Activated T-helper 1 cell treated with anti-CD3 and anti-CD28 coated beads, Interleukin-2, amount 50 U/mL, for 16 hours (primary cell): ENCODE data around the gene VAMP5.
A peak's percentile ranks its signal among the peaks of the same experiment; 100 is the strongest.
"Not testable (repeated sequence)": the region's sequence is repeated elsewhere in the genome, so short reads cannot be mapped to it uniquely, and the experiment has no call there.

Experiments used
- DNase-seq, 2 donors: peaks; one replicate each; pipeline ENCODE4 v3.0.0-alpha.2; 2020; ENCODE audit warnings: low read depth in 1 of 2, low spot score in 1 of 2

The VAMP5 gene

DNA sequence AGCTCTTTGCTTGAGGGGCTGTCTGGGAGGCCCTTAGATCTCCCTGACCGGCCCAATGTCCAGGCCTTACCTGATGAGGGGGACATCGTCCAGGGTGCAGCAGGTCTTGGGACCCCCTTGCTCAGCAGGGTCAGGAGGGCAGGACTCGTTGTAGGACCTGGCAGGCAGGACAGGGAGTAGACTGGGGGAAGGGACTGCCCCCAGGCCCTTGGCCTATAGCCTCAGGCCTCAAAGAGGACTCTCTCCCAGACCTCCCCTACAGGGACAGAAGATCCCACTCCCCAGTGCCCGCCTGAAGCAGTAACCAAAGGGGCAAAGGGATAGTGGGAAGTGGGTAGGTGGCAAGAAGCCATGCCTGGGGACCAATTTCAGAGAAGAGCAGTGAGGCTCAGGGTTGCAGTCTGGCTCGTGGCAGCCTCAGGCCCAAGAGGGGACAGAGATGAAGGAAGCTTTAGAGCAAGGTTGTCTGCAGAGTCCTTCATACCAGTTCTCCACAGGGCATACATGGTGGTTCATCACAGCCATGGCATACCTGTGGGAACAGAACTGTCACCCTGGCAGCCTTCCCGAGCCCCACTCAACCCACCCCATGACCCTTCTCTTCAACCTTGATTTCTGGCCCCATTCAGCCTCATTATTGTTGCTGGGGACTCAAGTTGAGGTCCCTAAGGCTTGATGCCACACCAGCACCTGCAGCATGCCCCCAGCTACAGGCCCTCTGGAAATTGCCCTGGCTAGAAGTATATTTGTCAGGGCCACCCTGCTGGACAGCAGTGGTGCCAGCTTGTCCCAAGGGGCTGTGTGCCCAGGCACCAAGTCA is 16.9 kb downstream of the VAMP5 start:
- no peak for DNase-seq

DNA sequence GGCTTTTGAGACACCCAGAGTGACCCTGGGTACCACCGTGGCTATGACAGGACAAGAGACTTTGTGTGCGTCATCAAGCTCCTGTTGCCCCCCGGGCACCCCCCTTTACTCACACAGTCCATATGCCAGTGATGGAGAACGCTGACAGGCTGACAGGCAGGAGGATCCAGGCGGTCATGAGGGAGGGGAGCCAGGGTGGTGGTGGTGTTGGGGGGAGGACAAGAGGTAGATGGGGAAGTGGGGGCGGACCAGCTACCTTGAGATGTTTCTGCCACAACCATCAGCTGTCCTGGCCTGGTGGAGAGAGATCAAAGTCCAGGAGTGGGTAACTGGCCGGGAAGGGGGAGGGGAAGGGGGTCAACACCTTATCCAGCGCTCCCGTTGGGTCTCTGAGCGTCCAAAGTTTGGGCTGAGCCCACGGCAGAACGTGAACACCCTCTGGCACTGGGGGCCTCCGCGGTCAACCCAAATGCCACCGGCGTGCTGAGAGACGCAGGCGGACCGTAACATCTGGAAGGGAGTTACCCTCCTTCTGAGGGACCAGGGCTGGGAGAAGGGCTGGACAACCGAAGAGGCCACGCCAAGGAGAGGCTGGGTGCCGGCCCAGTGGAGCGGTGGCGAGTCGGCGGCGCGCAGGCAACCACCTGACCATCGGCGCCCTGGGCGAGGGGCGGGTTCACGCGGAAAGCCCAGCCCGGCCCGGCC is 17.7 kb downstream of the VAMP5 start:
- DNase-seq = no peak

DNA sequence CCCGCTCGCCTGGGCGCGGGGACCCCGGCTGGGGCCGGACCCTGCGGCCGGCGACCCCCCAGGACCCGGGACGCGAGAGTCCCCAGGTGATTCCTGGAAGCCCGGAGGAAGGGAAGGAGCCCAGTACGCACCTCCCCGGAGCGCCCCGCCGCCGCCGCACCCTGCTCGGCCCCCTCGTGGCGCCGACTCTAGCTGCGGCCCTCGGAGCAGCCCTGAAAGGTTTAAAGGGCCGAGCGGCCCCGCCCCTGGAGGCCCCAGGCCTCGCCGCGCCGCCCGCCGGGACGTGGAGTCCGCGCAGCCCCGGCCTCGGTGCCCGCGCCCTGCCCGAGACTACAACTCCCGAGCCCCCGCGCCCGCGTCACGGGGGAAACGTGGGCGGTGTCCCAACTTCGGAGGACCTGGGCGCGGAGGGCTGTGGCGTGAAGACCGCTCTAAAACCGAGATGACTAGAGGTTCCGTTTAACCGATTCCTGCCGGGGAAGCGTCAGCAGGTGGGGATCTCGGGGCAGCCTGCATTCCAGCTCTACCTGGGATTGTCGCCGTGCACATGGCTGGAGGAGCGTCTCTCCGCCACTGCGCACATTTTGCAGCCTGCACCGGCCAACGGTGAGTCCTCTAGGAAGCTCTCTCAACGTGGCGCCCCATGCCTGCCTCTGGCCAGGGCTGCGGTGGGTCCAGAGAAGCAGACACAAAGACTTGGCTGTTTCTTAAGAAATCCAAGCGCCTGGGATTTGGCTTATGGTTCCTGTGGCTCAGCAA is 18.4 kb downstream of the VAMP5 start, which contains the start of gene TMEM150A:
Gene TMEM150A, minus strand, starts transcription at position 223 of the 759 bp plus-strand sequence. CDS start 750 bp downstream, outside the sequence.
- peak; percentile 69 to 81 for DNase-seq

DNA sequence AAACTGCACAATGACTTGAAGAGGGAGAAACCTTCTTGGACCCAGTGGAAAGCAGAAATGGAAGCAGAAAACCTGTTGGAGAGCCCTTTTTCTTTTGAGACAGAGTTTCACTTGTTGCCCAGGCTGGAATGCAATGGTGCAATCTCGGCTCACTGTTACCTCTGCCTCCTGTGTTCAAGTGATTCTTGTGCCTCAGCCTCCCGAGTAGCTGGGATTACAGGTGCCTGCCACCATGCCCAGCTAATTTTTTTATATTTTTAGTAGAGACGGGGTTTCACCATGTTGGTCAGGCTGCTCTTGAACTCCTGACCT is 19.9 kb downstream of the VAMP5 start:
- not testable (repeated sequence) for DNase-seq

DNA sequence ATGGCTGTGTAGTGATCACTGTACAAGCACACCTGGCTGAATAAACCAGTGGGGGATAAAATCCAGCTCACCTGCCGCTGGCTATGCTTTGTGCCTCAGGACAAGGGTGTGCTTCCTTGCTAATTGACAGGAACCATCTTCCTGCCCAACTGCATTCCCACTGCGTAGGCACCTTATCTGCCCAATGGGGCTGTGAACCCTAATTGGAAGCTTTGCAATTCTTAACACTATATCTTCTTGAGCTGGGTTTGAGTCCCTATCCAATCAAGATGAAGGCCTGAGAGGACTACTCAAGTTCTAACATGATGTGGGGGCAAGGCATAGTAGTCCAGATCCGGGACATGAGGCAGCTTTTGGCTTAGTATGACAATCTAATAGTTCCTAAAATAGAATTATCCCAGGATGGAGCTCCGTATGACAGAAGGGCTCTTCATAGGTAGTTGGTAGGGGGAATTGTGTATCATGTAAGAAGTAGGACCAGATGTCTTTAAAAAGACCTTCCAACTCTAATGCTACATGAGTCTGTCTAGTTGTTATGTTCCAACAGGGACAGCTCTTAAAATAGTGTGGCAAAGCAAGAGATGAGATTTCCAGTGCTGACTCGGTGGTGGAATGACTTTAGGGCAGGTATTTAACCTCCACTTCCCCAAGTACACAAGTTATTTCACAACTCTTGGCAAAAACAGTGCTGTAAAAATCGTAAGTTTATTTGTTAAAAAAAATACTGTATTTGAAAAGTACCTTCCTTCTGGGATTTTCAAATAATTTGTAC is 20.5 kb downstream of the VAMP5 start:
- DNase-seq = no peak

DNA sequence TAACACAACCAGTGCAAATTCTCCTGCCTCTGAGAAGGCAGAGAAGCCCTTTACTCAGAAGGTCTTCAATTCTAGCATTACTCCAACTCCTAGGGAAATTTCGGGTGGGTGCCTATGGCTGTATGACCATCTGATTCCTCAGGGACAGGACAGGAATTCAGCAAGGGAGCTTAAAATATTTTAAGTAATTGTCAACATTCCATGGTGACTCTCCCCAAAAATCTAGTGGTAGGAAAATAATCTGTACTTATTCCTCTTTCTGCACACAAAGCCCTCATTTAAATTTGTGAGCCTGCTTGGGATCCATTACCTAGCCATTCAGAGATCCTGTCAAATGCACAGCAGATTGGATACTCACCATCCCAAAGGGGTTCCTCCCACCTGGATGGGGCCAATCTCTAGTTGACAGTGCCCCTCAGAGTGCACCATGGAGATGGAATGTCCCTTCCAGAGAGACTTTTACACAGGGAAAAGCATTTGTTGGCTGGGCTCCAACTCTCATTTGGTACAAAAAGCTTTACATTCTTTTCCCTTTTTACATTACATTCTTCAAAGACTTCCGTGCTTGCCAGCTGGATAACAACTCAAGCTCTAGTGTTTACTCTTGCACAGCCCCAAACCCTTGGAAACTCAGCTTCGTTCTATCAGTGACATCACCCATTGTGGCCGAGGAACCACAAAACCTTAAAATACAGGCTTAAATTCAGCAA is 21.3 kb downstream of the VAMP5 start:
- no peak for DNase-seq

DNA sequence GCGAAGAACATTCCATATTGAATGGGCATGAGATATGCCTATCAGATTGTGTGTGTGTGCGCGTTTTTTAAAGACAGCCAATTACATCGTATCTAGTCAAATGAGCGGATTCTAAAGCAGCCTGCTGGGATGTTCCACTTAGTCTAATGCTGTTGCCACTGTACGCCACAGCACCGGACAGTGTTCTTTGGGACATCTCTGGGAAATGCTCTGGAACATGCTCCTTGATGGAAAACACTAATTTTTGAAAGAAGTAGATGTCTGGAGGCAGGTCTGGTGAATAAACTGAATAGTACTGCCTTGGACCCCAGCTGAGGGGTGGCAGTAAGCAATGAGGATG is 21.9 kb downstream of the VAMP5 start:
- no peak for DNase-seq

DNA sequence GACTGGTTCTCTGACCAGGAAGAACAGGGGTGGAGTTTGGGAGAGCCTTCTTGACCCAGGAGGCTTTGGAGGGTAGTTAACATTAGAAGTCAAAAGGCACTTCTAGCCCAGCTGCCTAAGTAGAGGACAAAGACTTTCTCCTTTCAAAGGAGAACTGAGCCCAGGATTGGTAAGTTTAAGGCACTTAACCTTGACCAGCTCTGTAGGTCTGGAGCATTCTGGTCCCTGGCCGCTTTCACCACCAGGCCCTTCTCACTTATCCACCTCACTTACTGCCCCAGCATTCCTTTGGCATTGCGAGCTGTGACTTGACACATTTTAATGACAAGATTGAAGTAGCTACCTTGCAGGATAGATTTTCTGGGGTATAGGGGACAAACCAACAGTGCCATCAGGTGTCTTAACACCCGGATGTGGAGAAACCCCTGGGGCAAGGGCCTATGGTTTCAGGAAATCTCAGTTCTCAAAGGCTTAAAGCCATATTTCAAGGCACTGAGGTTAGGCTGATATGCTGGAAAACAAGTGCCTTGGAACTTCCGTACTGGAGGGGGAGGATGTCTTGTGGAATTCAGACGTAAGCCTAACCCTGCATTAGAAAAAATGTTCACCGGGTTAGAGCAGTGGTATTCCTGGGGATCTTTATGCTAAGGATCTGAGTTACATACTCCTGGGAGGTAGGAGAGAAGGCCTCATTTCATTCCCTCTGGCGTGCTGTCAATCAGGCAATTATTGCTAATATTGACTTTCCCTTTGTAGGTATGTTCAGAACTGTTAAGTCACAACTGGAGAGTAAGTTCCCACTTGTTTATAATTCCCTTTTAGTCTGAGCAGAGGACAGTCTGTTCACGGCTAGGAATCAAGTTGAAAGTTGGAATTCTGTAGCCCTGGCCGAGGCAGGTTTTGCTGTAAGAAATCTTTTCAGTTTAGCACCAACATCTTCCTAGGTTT is 23.3 kb downstream of the VAMP5 start:
- DNase-seq = no peak

DNA sequence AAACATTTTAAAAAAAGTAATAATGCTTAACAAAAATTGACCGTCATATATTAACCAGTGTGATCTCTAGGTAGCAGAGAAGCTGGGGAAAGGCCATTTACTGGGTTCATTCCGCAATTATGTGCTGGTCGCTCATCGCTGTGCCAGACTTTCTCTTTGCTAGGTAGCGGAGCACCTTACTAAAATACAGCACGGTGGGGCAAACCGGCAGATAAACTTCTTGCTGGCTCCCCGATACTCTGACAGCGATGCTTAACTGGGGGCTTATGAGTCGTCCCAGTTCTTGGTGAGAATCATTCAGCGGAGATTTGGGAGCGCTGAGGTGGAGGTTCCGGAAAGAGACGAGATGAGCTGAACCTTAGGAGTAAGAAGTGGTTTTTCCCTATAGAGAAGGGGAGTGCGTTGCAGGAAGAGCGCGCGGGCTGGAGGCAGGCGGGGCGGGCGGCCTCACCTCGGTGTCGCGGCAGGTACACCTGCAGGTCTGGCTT is 27.0 kb downstream of the VAMP5 start:
- DNase-seq = no peak

DNA sequence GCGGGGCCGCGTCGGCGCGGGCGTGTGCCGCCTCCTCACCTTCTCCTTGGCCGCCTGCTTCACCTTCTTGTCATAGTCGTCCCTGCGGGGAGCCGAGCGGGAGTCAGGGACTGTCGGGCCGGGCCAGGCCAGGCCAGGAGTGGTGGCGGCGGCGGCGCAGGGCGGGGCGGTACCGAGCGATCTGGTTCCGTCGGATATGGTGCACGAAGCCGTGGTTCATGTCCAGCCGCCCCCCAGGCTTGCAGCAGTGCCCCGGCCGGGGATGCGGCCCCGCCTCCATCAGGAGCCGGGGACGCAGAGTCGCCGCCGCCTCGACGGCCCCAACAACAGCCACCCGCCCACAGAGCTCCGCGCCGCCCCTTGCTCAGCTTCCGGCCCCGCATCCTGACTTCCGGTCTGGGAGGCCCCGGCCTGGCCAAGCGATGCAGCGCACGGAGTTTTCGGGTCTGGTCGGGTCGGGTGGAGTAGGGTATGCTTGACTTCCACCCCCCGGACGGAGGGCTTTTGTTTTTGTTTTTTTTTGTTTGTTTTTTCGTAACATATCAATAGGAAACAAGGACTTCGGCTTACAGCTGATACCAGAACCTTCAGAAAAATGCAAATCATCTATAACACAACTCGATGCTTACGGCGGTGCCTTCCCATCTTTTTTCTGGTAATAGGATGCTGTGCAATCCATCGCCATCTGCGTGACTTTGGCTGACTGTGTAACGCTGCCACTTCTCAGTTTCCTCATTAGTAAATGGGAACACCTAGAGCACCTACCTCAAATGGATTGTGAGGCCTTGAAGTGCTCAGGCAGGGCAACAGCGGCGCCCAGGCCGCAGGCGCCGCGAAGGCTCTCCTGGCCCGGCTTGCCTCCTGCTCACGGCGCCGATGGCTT is 27.7 kb downstream of the VAMP5 start, which contains the start of gene C2orf68:
Gene C2orf68, minus strand, starts transcription at position 362 of the 883 bp plus-strand sequence. Its CDS starts 82 bp downstream, at position 280.
- peak; percentile 68 to 80 for DNase-seq

DNA sequence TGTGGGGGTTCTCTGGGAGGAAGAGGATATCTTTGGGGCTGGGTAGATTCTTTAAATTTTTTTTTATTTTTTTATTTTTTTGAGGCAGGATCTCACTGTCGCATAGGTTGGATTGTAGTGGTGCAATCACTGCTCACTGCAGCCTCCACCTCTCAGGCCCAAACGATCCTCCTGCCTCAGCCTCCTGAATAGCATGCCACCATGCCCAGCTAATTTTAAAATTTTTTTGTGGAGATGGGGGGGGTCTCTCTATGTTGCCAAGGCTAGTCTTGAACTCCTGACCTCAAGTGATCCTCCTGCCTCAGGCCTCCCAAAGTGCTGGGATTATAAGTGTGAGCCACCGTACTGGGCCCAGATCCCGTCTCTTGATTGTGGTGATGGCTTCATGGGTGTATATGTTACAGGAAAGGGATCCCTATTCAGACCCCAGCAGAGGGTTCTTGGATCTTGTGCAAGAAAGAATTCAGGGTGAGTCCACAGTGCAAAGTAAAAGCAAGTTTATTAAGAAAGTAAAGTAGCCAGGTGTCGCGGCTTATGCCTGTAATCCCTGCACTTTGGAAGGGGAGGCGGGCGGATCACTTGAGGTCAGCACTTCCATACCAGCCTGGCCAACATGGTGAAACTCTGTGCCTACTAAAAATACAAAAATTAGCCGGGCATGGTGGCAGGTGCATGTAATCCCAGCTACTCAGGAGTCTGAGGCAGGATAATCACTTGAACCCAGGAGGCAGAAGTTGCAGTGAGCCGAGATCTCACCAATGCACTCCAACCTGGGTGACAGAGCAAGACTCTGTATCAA is 29.7 kb downstream of the VAMP5 start:
- DNase-seq = no peak

DNA sequence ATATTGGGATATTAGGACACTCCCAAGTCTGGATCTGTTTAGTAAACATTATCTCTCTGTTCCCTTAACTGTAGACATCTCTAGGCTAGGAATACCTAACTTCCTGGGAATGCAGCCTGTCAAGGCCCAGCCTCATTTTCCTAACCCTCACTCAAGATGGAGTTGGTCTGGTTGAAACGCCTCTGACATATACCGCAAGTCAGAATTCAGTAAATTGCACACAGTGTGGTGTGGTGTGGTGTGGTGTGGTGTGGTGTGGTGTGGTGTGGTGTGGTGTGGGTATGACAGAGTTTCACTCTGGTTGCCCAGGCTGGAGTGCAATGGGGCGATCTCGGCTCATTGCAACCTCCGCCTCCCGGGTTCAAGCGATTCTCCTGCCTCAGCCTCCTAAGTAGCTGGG is 30.5 kb downstream of the VAMP5 start:
- not testable (repeated sequence) for DNase-seq

DNA sequence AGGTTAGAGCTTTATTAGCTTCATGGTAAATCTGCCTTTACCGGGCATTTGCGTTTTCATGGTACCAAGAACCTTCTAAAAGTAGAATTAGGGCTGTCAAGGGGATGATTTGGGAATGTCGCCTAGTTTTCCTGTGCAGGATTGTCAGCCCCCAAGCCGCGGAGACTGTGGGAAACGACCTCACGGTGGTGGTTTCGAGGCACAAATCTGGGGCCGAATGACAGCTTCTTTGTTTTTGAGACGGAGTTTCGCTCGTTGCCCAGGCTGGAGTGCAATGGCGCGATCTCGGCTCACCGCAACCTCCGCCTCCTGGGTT is 31.1 kb downstream of the VAMP5 start:
- DNase-seq = no peak

DNA sequence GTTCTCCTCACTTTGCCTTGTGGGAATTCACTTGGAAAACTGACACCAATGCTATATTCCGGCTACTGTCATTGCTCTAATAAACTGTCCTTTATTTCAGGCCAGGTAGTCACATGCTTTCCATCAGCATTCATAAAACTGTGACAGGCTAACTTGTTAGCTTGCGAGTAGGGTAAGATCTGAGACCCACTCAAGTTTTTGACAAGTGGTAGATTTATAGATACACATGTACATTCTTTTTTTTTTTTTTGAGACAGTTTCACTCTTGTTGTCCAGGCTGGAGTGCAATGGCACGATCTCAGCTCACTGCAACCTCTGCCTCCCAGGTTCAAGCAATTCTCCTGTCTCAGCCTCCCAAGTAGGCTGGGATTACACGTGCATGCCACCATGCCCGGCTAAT is 33.5 kb downstream of the VAMP5 start:
- not testable (repeated sequence) for DNase-seq

DNA sequence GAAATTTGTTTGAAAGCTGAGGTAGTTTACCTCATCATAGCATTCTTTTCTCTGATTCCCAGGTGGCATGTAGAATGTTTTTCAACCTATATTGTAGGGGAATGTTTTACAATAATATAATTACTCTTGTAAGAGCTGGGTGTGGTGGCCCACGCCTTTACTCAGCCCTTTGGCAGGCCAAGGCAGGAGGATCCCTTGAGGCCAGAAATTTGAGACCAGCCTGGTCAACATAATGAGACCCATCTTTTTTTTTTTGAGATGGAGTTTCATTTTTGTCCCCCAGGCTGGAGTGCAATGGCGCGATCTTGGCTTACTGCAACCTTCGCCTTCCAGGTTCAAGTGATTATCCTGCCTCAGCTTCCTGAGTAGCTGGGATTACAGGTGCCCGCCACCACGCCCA is 35.4 kb downstream of the VAMP5 start:
- DNase-seq = no peak

DNA sequence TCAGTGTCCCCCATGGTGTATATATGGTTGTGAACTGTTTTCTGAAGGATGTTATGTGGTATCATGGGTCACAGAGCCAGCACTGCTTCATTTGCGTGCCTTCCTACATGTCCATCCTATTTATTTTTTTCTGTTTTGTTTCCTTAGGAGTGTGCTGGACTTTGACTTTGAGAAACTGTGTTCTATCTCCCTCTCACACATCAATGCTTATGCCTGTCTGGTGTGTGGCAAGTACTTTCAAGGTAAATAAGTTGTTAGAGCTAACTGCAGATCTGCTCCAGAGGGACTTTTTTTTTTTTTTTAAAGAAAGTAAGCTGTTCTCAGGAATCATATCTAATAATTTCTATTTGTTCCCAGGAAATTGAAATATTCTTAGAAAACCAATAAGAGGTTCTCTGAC is 37.1 kb downstream of the VAMP5 start:
- DNase-seq = no peak

DNA sequence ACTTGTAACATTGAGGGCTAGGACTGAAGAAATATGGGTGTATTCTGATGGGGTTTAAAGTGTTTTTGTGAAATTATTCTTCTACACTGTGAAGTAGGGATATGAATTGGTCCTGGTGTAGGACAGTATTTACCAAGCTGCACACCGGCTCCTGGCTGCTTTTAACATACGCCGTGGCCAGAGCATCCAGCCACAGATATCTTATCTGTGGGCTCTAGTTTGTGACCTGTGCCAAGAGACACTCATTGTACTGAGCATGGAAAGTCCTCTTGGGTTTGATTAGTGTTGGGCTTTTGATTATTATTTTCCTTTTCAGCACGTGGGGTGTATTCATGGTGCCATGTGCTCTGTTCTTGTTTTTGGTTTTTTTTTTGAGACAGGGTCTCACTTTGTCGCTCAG is 39.8 kb downstream of the VAMP5 start:
- no peak for DNase-seq

DNA sequence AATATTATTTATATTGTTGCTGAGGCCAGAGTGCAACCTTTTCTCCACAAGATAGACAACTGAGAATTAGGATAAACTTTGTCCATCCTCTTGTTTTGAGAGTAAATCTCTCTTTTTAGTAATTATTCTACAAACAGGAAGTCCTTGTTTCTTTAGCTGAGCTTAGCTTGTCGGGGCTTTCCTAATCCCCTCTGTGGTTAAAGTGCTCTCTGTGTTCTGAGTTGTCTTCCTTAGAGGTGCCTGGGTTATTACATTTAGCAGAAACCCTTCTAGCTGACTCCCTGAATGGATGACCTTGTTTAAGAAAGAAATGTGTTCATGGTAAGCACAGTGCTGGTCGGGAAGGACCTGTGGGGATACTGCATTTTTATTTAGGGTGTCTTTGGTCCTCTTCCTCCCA is 44.4 kb downstream of the VAMP5 start:
- no peak for DNase-seq
